ENCODE results near the gene VRTN. TPM values are rescaled to one million over a fixed set of nuclear protein-coding genes. Genes with fewer than 3 reads are reported as not detected.
A peak's percentile ranks its signal among the peaks of the same experiment; 100 is the strongest.

The VRTN gene
- total and polyA plus RNA-seq, 2 of the 13 experiments (the other 11 are each of a cell fraction or from before 2014, with no cell fraction given) = not detected

DNA sequence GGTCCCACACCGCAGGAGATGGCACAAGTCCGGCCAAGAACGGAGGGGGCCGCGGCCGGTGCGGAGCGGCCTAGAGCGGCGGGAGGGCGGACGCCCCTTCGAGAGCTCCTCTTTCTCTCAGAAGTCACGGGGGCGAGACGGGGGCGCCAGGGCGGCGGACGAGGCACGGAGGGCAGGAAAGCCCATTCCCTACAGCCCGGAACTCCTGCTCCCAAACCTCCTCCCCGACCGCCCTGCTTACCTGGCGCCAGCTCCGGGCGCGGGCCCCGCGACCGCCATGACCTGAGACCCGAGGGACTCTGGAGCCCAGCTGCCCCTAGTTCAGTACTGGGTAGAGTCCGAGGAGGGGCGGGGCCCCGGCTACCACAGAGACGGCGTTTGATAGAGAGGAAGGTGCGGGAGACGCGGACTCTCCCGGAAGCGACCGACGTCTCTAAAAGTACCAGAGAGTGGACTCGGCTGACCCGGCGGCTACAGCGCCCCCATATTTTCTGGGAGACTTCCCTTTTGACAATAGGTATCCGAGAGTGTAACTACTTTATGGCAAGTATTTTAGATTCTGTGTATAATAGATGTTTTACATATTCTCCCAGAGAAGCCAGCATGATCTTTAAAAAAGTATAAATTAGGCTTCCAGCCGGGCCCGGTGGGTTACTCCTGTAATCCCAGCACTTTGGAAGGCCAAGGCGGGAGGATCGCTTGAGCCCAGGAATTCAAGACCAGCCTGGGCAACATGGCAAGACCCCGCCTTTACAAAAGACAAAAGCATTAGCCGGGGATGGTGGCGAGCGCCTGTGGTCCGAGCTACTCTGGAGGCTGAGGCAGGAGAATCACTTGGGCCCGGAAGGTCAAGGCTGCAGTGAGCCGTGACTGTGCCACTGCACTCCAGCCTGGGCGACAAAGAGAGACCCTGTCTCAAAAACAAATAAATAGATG is 45.4 kb upstream of the VRTN start, which contains the start of gene ABCD4 (continued):
- TF ChIP-seq, protein P1, sequence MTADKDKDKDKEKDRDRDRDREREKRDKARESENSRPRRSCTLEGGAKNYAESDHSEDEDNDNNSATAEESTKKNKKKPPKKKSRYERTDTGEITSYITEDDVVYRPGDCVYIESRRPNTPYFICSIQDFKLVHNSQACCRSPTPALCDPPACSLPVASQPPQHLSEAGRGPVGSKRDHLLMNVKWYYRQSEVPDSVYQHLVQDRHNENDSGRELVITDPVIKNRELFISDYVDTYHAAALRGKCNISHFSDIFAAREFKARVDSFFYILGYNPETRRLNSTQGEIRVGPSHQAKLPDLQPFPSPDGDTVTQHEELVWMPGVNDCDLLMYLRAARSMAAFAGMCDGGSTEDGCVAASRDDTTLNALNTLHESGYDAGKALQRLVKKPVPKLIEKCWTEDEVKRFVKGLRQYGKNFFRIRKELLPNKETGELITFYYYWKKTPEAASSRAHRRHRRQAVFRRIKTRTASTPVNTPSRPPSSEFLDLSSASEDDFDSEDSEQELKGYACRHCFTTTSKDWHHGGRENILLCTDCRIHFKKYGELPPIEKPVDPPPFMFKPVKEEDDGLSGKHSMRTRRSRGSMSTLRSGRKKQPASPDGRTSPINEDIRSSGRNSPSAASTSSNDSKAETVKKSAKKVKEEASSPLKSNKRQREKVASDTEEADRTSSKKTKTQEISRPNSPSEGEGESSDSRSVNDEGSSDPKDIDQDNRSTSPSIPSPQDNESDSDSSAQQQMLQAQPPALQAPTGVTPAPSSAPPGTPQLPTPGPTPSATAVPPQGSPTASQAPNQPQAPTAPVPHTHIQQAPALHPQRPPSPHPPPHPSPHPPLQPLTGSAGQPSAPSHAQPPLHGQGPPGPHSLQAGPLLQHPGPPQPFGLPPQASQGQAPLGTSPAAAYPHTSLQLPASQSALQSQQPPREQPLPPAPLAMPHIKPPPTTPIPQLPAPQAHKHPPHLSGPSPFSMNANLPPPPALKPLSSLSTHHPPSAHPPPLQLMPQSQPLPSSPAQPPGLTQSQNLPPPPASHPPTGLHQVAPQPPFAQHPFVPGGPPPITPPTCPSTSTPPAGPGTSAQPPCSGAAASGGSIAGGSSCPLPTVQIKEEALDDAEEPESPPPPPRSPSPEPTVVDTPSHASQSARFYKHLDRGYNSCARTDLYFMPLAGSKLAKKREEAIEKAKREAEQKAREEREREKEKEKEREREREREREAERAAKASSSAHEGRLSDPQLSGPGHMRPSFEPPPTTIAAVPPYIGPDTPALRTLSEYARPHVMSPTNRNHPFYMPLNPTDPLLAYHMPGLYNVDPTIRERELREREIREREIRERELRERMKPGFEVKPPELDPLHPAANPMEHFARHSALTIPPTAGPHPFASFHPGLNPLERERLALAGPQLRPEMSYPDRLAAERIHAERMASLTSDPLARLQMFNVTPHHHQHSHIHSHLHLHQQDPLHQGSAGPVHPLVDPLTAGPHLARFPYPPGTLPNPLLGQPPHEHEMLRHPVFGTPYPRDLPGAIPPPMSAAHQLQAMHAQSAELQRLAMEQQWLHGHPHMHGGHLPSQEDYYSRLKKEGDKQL (CRISPR knock-in tag; IDR thresholded peaks at IDR 0.05; ENCODE audit: low read depth) = no peak
- TF ChIP-seq ZNF160 (CRISPR knock-in tag; IDR thresholded peaks at IDR 0.05) (peak; percentile 54; the same call in 1 of the 2 replicates), HDAC1 (CRISPR knock-in tag; IDR thresholded peaks at IDR 0.05) (peak; percentile 52), ZBTB7A (CRISPR knock-in tag; IDR thresholded peaks at IDR 0.05) (peak; percentile 87; the same call in 1 of the 2 replicates), ZNF280D (CRISPR knock-in tag; IDR thresholded peaks at IDR 0.05) (peak; percentile 78; the same call in 1 of the 2 replicates), PPARG (CRISPR knock-in tag; conservative IDR thresholded peaks at IDR 0.05) (0 out of 2 replicates have a peak, but pooled peaks have one; percentile 34), ZNF670 (CRISPR knock-in tag; IDR thresholded peaks at IDR 0.05; ENCODE audit: borderline replicate concordance) (0 out of 2 replicates have a peak, but pooled peaks have one; percentile 57), NR1H2 (CRISPR knock-in tag; IDR thresholded peaks at IDR 0.05; ENCODE audit: borderline replicate concordance, low read depth) (no peak), MYNN (CRISPR knock-in tag; IDR thresholded peaks at IDR 0.05; ENCODE audit: low read depth) (no peak), ZNF205 (CRISPR knock-in tag; IDR thresholded peaks at IDR 0.05) (peak; percentile 53; the same call in 1 of the 2 replicates), ZNF10 (CRISPR knock-in tag; IDR thresholded peaks at IDR 0.05; ENCODE audit: borderline replicate concordance, low read depth) (no peak), POGK (CRISPR knock-in tag; conservative IDR thresholded peaks at IDR 0.05) (peak; percentile 78), SP1 (IDR thresholded peaks at IDR 0.05) (no peak), SP1 (CRISPR knock-in tag; IDR thresholded peaks at IDR 0.05) (peak; percentile 14), ZNF709 (CRISPR knock-in tag; IDR thresholded peaks at IDR 0.05) (peak; percentile 93; the same call in 1 of the 2 replicates), ZNF224 (CRISPR knock-in tag; IDR thresholded peaks at IDR 0.05) (0 out of 2 replicates have a peak, but pooled peaks have one; percentile 74), KLF11 (CRISPR knock-in tag; IDR thresholded peaks at IDR 0.05) (peak; percentile 77; the same call in 1 of the 2 replicates)
- TF ChIP-seq, protein P2, sequence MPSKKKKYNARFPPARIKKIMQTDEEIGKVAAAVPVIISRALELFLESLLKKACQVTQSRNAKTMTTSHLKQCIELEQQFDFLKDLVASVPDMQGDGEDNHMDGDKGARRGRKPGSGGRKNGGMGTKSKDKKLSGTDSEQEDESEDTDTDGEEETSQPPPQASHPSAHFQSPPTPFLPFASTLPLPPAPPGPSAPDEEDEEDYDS (CRISPR knock-in tag; IDR thresholded peaks at IDR 0.05) = peak; percentile 94

Measured in HepG2 (cell line).